HepG2 (cell line): ENCODE measurements around the gene SERPIND1. TPM values are rescaled to one million over a fixed set of nuclear protein-coding genes. Genes with fewer than 3 reads are reported as not detected.

Experiments
- ATAC-seq: fragments of 200-7000 bp; cut with Tn5 transposase; 3 replicates; pipeline ENCODE4 v1.9.1; 2020; ENCODE audit warnings: mild to moderate bottlenecking, moderate library complexity
- BruUV-seq: library from RNA; stranded (reverse); fragments of 400-500 nt; replicated peaks from 2 replicates; lab custom pipeline; 2021; lab: Mats Ljungman, UMichigan
- CTCF ChIA-PET: fragments of 300-600 bp; formaldehyde crosslinking; extraction: SDS; loops from one replicate; lab custom pipeline; 2021; ENCODE audit warnings: low total read pairs, inconsistent platforms, low intra/inter-chr PET ratio; lab: Yijun Ruan, JAX
- POLR2A ChIA-PET: fragments of 350-600 bp; sonication (Branson Sonifier 250); formaldehyde crosslinking; loops from one replicate; lab custom pipeline; 2020; ENCODE audit warnings: antibody characterized with exemption, inconsistent platforms; lab: Yijun Ruan, JAX
- DNase-seq: peaks from one replicate; pipeline ENCODE4 v3.0.0-alpha.2; 2015; ENCODE audit warnings: low spot score
- FAIRE-seq: peaks from 3 replicates; lab custom pipeline; 2011; peaks lifted over from hg19 to GRCh38; lab: Jason Lieb, UNC
- H2AFZ ChIP-seq: one replicate; pipeline ENCODE4 v1.6.1; 2011; ENCODE audit warnings: low read length, inconsistent platforms
- H3K27ac ChIP-seq: fragments of 300-600 bp; 3 replicates; pipeline ENCODE4 v1.8.0; 2011; ENCODE audit warnings: mixed run types, mild to moderate bottlenecking, mixed read lengths, low read length, inconsistent platforms; ENCODE audit not compliant: insufficient read depth; ENCODE audit errors: extremely low read length
- H3K27me3 ChIP-seq, 2 experiments: fragments of 200-600 bp in 1 of 2; 2 replicates in 1 of 2; 3 replicates in 1 of 2; pipeline versions ENCODE4 v1.6.0 to v1.8.0; 2011; ENCODE audit warnings: low read length in 2 of 2, mild to moderate bottlenecking in 2 of 2, moderate library complexity in 2 of 2, inconsistent platforms in 1 of 2; ENCODE audit not compliant: insufficient read depth in 2 of 2, control insufficient read depth in 1 of 2
- H3K36me3 ChIP-seq, 2 experiments: fragments of 200-600 bp in 1 of 2; replicated peaks in 1 of 2; 2 replicates in 1 of 2; 3 replicates in 1 of 2; pipeline versions ENCODE4 v1.5.1 to v1.8.0; 2011; ENCODE audit warnings: low read length in 2 of 2, inconsistent platforms in 1 of 2; ENCODE audit not compliant: insufficient read depth in 2 of 2, control insufficient read depth in 1 of 2
- H3K4me1 ChIP-seq: 2 replicates; pipeline ENCODE4 v1.5.1; 2012; ENCODE audit warnings: low read length, inconsistent platforms; ENCODE audit not compliant: insufficient read depth
- H3K4me2 ChIP-seq: 2 replicates; pipeline ENCODE4 v1.6.0; 2011; ENCODE audit warnings: low read depth, low read length, inconsistent platforms
- H3K4me3 ChIP-seq, 3 experiments: fragments of 200-600 bp in 1 of 3; sonication (generic), shearing (Covaris generic) in 1 of 3; replicated peaks in 1 of 3; 2 replicates each; pipeline ENCODE4 v1.5.1; 2011 to 2016; ENCODE audit warnings: low read length in 3 of 3, inconsistent platforms in 2 of 3, low read depth in 2 of 3, mild to moderate bottlenecking in 2 of 3, control low read depth in 1 of 3, mixed read lengths in 1 of 3; ENCODE audit not compliant: insufficient read depth in 1 of 3
- H3K79me2 ChIP-seq: one replicate; pipeline ENCODE4 v1.6.1; 2011; ENCODE audit warnings: low read length, inconsistent platforms; ENCODE audit not compliant: insufficient read depth
- H3K9ac ChIP-seq: 2 replicates; pipeline ENCODE4 v1.6.0; 2011; ENCODE audit warnings: mild to moderate bottlenecking, low read depth, low read length, inconsistent platforms; ENCODE audit not compliant: insufficient read depth
- H3K9me3 ChIP-seq: 2 replicates; pipeline ENCODE4 v1.5.1; 2012; ENCODE audit warnings: mild to moderate bottlenecking, low read length
- H4K20me1 ChIP-seq: 2 replicates; pipeline ENCODE4 v1.6.0; 2011; ENCODE audit warnings: inconsistent platforms, mild to moderate bottlenecking, low read length, moderate library complexity; ENCODE audit not compliant: insufficient read depth
- ATF1 ChIP-seq: IDR thresholded peaks from 2 replicates; pipeline ENCODE4 v1.6.1; 2016; ENCODE audit warnings: mild to moderate bottlenecking, control low read depth
- FOSL2 ChIP-seq: sonication (generic); formaldehyde crosslinking; IDR thresholded peaks from 2 replicates; pipeline ENCODE4 v1.4.0; 2020; ENCODE audit warnings: missing genetic modification reagents
- MAFF ChIP-seq: IDR thresholded peaks from 2 replicates; pipeline ENCODE4 v1.6.1; 2011; ENCODE audit warnings: low read depth, low read length, improper control_type of control experiment
- MAFK ChIP-seq, 2 experiments: IDR thresholded peaks in 1 of 2; conservative IDR thresholded peaks in 1 of 2; 2 replicates each; pipeline ENCODE4 v1.6.1; 2011; ENCODE audit warnings: improper control_type of control experiment in 2 of 2, low read length in 2 of 2
- NFE2L2 ChIP-seq: fragments of 150-350 bp; IDR thresholded peaks from 2 replicates; pipeline ENCODE4 v1.6.1; 2014; ENCODE audit warnings: low read length
- ZNF629 ChIP-seq: sonication (generic); formaldehyde crosslinking; conservative IDR thresholded peaks from 2 replicates; pipeline ENCODE4 v1.5.0; 2020; ENCODE audit warnings: missing genetic modification reagents
- ZSCAN30 ChIP-seq: sonication (generic); formaldehyde crosslinking; IDR thresholded peaks from 2 replicates; pipeline ENCODE4 v1.5.0; 2020; ENCODE audit warnings: mild to moderate bottlenecking, missing genetic modification reagents
- WGBS: methylation state at CpG from one replicate; pipeline ENCODE4 v1.1.6; 2017; ENCODE audit warnings: low lambda C conversion rate; 5-methylcytosine and 5-hydroxymethylcytosine counted together
- in situ Hi-C: cut with HindIII; loops from 2 replicates; pipeline ENCODE4 v1.10.0; 2017; ENCODE audit warnings: low pct_unique_long_range_greater_than_20kb; ENCODE audit not compliant: extremely low pct_ligation_motif_present
- intact Hi-C: fragments of 100-400 bp; cut with micrococcal nuclease; formaldehyde crosslinking; loops from one replicate; pipeline ENCODE4 v1.10.0; 2022; ENCODE audit not compliant: unreplicated experiment
- polyA plus RNA-seq, 8 experiments: library from polyadenylated mRNA; depleted of rRNA in 3 of 8; stranded (reverse) in 7 of 8; unstranded in 1 of 8; fragments of >200 nt; fragmentation: Illumina TruSeq in 4 of 8; extraction: Trizol in 4 of 8; gene quantifications; 2 replicates each; pipeline versions ENCODE4 v1.2.1 to v1.2.3, GENCODE V29; 2011 to 2016; ENCODE audit warnings: low read depth in 4 of 8, missing spikeins in 1 of 8, mixed read lengths in 1 of 8; ENCODE audit not compliant: insufficient read depth in 1 of 8
- total RNA-seq, 5 experiments: library from RNA; depleted of rRNA; stranded (reverse); fragments of >200 nt; fragmentation: Illumina TruSeq; extraction: Trizol; gene quantifications; 2 replicates each; pipeline ENCODE4 v1.2.3, GENCODE V29; 2016; ENCODE audit warnings: low read depth in 1 of 5
- TF ChIP-seq, protein P1 (sequence below): sonication (generic); formaldehyde crosslinking; IDR thresholded peaks from 2 replicates; pipeline ENCODE4 v1.5.1; 2020; ENCODE audit warnings: mild to moderate bottlenecking, missing genetic modification reagents, borderline replicate concordance
- TF ChIP-seq, protein P2 (sequence below): sonication (generic); formaldehyde crosslinking; IDR thresholded peaks from 2 replicates; pipeline ENCODE4 v1.8.1; 2023; ENCODE audit warnings: mild to moderate bottlenecking, missing genetic modification reagents

The SERPIND1 gene
- total and polyA plus RNA-seq, 2 of the 13 experiments (the other 11 are each of a cell fraction or from before 2014, with no cell fraction given): 111 to 350 TPM

GRCh38 chr22:20807315-20807752 lies 33.4 kb downstream of the SERPIND1 start:
- H3K9ac ChIP-seq: no peak overlapping the region
- no peaks in the 10 kb centered on the region for H3K9me3 ChIP-seq
- DNase-seq (no peak), ATAC-seq (no peak), FAIRE-seq (no peak)
- no peak overlapping the region for H3K27ac ChIP-seq
- no peak overlapping the region for H3K4me2 ChIP-seq
- in situ Hi-C loops: no loop called here
- WGBS: 92% methylated on average over 4 of the region's 4 CpGs
- H3K79me2 ChIP-seq: no peaks in the 10 kb centered on the region
- intact Hi-C loops: no loop called here
- CTCF ChIA-PET: no interaction called here
- BruUV-seq: no TSS peak
- no peaks in the 10 kb centered on the region for H3K4me1 ChIP-seq
- H3K27me3 ChIP-seq: no peaks in the 10 kb centered on the region
- POLR2A ChIA-PET: no interaction called here
- peaks cover 22 to 75% of the 10 kb centered on the region in 2 experiments; a peak in 4 of 5 replicates for H3K36me3 ChIP-seq
- H2AFZ ChIP-seq: no peak overlapping the region
- no peak overlapping the region for H3K4me3 ChIP-seq
- TF ChIP-seq ZSCAN30 (CRISPR knock-in tag) (no peak), NFE2L2 (peak; percentile 59; the same call in 1 of the 2 replicates), ATF1 (CRISPR knock-in tag) (no peak), ZNF629 (no peak), MAFK (conservative IDR thresholded peaks at IDR 0.05 in 1 of 2, IDR thresholded peaks at IDR 0.05 in 1 of 2; ENCODE audit: low read length in 2 of 2) (peak; percentile 45 to 64; a peak in 2 of 4 replicates), MAFF (peak; percentile 49), FOSL2 (CRISPR knock-in tag) (peak; percentile 76)
- TF ChIP-seq, protein P1, sequence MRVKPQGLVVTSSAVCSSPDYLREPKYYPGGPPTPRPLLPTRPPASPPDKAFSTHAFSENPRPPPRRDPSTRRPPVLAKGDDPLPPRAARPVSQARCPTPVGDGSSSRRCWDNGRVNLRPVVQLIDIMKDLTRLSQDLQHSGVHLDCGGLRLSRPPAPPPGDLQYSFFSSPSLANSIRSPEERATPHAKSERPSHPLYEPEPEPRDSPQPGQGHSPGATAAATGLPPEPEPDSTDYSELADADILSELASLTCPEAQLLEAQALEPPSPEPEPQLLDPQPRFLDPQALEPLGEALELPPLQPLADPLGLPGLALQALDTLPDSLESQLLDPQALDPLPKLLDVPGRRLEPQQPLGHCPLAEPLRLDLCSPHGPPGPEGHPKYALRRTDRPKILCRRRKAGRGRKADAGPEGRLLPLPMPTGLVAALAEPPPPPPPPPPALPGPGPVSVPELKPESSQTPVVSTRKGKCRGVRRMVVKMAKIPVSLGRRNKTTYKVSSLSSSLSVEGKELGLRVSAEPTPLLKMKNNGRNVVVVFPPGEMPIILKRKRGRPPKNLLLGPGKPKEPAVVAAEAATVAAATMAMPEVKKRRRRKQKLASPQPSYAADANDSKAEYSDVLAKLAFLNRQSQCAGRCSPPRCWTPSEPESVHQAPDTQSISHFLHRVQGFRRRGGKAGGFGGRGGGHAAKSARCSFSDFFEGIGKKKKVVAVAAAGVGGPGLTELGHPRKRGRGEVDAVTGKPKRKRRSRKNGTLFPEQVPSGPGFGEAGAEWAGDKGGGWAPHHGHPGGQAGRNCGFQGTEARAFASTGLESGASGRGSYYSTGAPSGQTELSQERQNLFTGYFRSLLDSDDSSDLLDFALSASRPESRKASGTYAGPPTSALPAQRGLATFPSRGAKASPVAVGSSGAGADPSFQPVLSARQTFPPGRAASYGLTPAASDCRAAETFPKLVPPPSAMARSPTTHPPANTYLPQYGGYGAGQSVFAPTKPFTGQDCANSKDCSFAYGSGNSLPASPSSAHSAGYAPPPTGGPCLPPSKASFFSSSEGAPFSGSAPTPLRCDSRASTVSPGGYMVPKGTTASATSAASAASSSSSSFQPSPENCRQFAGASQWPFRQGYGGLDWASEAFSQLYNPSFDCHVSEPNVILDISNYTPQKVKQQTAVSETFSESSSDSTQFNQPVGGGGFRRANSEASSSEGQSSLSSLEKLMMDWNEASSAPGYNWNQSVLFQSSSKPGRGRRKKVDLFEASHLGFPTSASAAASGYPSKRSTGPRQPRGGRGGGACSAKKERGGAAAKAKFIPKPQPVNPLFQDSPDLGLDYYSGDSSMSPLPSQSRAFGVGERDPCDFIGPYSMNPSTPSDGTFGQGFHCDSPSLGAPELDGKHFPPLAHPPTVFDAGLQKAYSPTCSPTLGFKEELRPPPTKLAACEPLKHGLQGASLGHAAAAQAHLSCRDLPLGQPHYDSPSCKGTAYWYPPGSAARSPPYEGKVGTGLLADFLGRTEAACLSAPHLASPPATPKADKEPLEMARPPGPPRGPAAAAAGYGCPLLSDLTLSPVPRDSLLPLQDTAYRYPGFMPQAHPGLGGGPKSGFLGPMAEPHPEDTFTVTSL: no peak
- TF ChIP-seq, protein P2, sequence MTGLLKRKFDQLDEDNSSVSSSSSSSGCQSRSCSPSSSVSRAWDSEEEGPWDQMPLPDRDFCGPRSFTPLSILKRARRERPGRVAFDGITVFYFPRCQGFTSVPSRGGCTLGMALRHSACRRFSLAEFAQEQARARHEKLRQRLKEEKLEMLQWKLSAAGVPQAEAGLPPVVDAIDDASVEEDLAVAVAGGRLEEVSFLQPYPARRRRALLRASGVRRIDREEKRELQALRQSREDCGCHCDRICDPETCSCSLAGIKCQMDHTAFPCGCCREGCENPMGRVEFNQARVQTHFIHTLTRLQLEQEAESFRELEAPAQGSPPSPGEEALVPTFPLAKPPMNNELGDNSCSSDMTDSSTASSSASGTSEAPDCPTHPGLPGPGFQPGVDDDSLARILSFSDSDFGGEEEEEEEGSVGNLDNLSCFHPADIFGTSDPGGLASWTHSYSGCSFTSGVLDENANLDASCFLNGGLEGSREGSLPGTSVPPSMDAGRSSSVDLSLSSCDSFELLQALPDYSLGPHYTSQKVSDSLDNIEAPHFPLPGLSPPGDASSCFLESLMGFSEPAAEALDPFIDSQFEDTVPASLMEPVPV (CRISPR knock-in tag): no peak
- H4K20me1 ChIP-seq: no peaks in the 10 kb centered on the region
